CD4-positive, alpha-beta T cell treated with Interleukin-1 beta for 1 hour (primary cell): ENCODE data around the gene PPM1G.
"Not testable (repeated sequence)": the region's sequence is repeated elsewhere in the genome, so short reads cannot be mapped to it uniquely, and the experiment has no call there.

Experiments used
- DNase-seq, 2 donors: peaks; one replicate each; pipeline ENCODE4 v3.0.0-alpha.2; 2020 to 2022

PPM1G gene

GRCh38 chr2:27372937-27373336, 36.5 kb downstream of the PPM1G start:
- DNase-seq, result no peak

GRCh38 chr2:27370816-27371620, 38.4 kb downstream of the PPM1G start:
- DNase-seq, result peak; percentile 47 to 54

GRCh38 chr2:27370026-27370815, 39.2 kb downstream of the PPM1G start, which contains the start of the genes EIF2B4 and SNX17:
Gene EIF2B4 (minus strand): TSS chr2:27370338. CDS start chr2:27370314, 24 bp downstream.
Gene SNX17 (plus strand): TSS chr2:27370616. CDS start chr2:27370744, 128 bp downstream.
- peak; percentile 99 to 100 for DNase-seq

GRCh38 chr2:27369471-27370025, 39.8 kb downstream of the PPM1G start:
- no peak for DNase-seq

- DNase-seq, result no peak
These were observed 45.5 kb downstream of the PPM1G start for GRCh38 chr2:27363933-27364332.

- DNase-seq, result no peak
These were observed 46.5 kb downstream of the PPM1G start for GRCh38 chr2:27362678-27363420.

GRCh38 chr2:27356382-27357181, 52.8 kb downstream of the PPM1G start, which contains the start of gene GTF3C2:
Gene GTF3C2 (minus strand): TSS chr2:27356764. CDS start chr2:27343554, 13,210 bp downstream.
- DNase-seq, result peak; percentile 93

GRCh38 chr2:27356056-27356381, 53.4 kb downstream of the PPM1G start:
- DNase-seq, result no peak

- no peak for DNase-seq
These were observed 54.8 kb downstream of the PPM1G start for GRCh38 chr2:27354597-27354927.

GRCh38 chr2:27353762-27354596, 55.4 kb downstream of the PPM1G start:
- no peak for DNase-seq

- not testable (repeated sequence) for DNase-seq
These were observed 56.0 kb downstream of the PPM1G start for GRCh38 chr2:27353386-27353761.

- no peak for DNase-seq
These were observed 57.4 kb downstream of the PPM1G start for GRCh38 chr2:27351802-27352598.

GRCh38 chr2:27350106-27350693, 59.2 kb downstream of the PPM1G start:
- DNase-seq, result no peak

GRCh38 chr2:27347641-27348040, 61.8 kb downstream of the PPM1G start:
- DNase-seq, result no peak

- no peak for DNase-seq
These were observed 73.2 kb downstream of the PPM1G start for GRCh38 chr2:27336173-27336572.

- no peak for DNase-seq
These were observed 74.1 kb downstream of the PPM1G start for GRCh38 chr2:27335311-27335710.
